ENCODE data around the gene HPSE. TPM values are rescaled to one million over a fixed set of nuclear protein-coding genes. Genes with fewer than 3 reads are reported as not detected.

The HPSE gene
- total and polyA plus RNA-seq, 2 donors (not counting 3 experiments of a cell fraction or from before 2014, with no cell fraction given), result 3.5 to 7.0 TPM

DNA sequence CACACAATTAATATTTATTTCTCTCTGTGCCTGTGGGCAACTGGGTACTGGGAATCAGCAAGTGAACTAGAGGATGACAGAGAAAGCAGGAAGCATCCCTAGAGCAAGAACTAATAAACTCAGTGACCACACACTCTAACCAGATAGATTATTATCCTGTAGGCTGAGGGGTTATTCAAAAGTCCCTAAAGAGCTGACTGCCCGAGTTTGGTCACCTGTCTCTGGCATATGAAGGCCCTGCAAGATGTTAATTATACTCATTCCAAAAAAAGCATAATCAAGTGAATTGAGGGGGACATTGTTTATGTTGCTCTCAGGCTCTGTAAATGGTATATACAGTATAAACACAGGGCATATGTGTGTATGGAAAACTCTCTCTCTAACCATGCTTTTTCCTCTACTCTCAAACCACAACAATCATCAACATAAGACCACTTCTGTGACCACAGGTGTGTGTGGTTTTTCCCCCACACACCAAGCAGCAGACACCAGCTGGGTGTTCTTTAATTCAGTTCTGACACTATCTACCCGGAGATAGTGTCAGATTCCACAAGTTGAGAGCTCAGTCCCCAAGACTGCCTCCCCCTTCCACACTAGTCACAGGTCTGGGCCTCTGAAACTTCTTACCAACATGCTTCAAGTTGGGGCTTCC lies 6.2 kb upstream of the HPSE start:
- CTCF ChIA-PET, result interaction anchor here (1.0 kb wide), 1 partner anchor 59 kb away, joined by 3 read pairs; no protein-coding TSS in a partner anchor

More for the DNA sequence above, 6.2 kb upstream of the HPSE start:
- BruUV-seq (replicated peaks), result no TSS peak
- Histone ChIP-seq H2AFZ (ENCODE audit: low read depth, low read length) (no peak overlapping the region), H3K27me3 (ENCODE audit: control insufficient read depth in 2 of 2, insufficient read depth in 2 of 2, low read length in 2 of 2) (peaks cover 0 to 2% of the 10 kb centered on the region in 2 experiments), H3K79me2 (ENCODE audit: control insufficient read depth, insufficient read depth, low read length) (no peaks in the 10 kb centered on the region), H3K9me3 (replicated peaks; ENCODE audit: control insufficient read depth, insufficient read depth, low read length) (no peaks in the 10 kb centered on the region), H3K9ac (replicated peaks; ENCODE audit: extremely low read depth, insufficient read depth, low read length) (no peak overlapping the region), H3K4me3 (replicated peaks in 1 of 3; ENCODE audit: insufficient read depth in 1 of 3, low read depth in 1 of 3, low read length in 3 of 3) (no peak overlapping the region), H3K9me1 (replicated peaks; ENCODE audit: control insufficient read depth, extremely low read depth, insufficient read depth, low read length) (no peaks in the 10 kb centered on the region), H3K4me2 (ENCODE audit: insufficient read depth, low read length) (no peak overlapping the region), H3K36me3 (ENCODE audit: control insufficient read depth in 2 of 2, extremely low read depth in 1 of 2, insufficient read depth in 2 of 2, low read length in 2 of 2) (no peaks in the 10 kb centered on the region), H3K27ac (ENCODE audit: insufficient read depth, low read depth, low read length) (no peak overlapping the region), H3K4me1 (ENCODE audit: control insufficient read depth, extremely low read depth, insufficient read depth, low read length) (no peaks in the 10 kb centered on the region), H4K20me1 (replicated peaks; ENCODE audit: control insufficient read depth, extremely low read depth, insufficient read depth, low read length) (no peaks in the 10 kb centered on the region)
- dilution Hi-C loops (cut with MboI; ENCODE audit: extremely low pct_ligation_motif_present, low sequenced_read_pairs), result no loop called here
- no peak for DNase-seq (ENCODE audit: low read depth, low spot score)
- FAIRE-seq, result no peak
- intact Hi-C loops (cut with micrococcal nuclease), result no loop called here
- TF ChIP-seq GATA2 (IDR thresholded peaks at IDR 0.05; ENCODE audit: insufficient read depth, insufficient read length, low read depth, low read length) (no peak), POLR2A (IDR thresholded peaks at IDR 0.05; ENCODE audit: low read depth, low read length) (no peak), EZH2 (IDR thresholded peaks at IDR 0.05; ENCODE audit: borderline replicate concordance, low read depth, low read length, severe bottlenecking) (no peak), FOS (IDR thresholded peaks at IDR 0.05; ENCODE audit: borderline replicate concordance, insufficient read depth, low read length) (no peak), MYC (IDR thresholded peaks at IDR 0.05; ENCODE audit: low read depth, low read length) (no peak), JUN (IDR thresholded peaks at IDR 0.05; ENCODE audit: borderline replicate concordance, insufficient read depth, insufficient read length, low read depth) (no peak), POLR2AphosphoS5 (IDR thresholded peaks at IDR 0.05; ENCODE audit: insufficient read depth, low read depth, low read length) (no peak)
- TF ChIP-seq, protein P1, sequence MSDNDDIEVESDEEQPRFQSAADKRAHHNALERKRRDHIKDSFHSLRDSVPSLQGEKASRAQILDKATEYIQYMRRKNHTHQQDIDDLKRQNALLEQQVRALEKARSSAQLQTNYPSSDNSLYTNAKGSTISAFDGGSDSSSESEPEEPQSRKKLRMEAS (IDR thresholded peaks at IDR 0.05; ENCODE audit: insufficient read depth, insufficient read length), result no peak
- TF ChIP-seq, protein P2, sequence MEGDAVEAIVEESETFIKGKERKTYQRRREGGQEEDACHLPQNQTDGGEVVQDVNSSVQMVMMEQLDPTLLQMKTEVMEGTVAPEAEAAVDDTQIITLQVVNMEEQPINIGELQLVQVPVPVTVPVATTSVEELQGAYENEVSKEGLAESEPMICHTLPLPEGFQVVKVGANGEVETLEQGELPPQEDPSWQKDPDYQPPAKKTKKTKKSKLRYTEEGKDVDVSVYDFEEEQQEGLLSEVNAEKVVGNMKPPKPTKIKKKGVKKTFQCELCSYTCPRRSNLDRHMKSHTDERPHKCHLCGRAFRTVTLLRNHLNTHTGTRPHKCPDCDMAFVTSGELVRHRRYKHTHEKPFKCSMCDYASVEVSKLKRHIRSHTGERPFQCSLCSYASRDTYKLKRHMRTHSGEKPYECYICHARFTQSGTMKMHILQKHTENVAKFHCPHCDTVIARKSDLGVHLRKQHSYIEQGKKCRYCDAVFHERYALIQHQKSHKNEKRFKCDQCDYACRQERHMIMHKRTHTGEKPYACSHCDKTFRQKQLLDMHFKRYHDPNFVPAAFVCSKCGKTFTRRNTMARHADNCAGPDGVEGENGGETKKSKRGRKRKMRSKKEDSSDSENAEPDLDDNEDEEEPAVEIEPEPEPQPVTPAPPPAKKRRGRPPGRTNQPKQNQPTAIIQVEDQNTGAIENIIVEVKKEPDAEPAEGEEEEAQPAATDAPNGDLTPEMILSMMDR (IDR thresholded peaks at IDR 0.05; ENCODE audit: extremely low read depth in 1 of 2, insufficient read depth in 1 of 2, low read depth in 1 of 2, low read length in 2 of 2), result no peak
- POLR2A ChIA-PET, result interaction anchor here (0.6 kb wide), 1 partner anchor 23 kb away, joined by 3 read pairs; no protein-coding TSS in a partner anchor
